Testis (tissue), 2 donors: ENCODE measurements around the gene PRDM12.

Experiments used
- CTCF ChIP-seq, 3 experiments: fragments of 450-650 bp in 2 of 3; fragments of 200-600 bp in 1 of 3; sonication (generic) in 1 of 3; IDR thresholded peaks; one replicate each; pipeline ENCODE4 v1.5.1; 2016 to 2019; ENCODE audit warnings: antibody characterized with exemption in 3 of 3, mild to moderate bottlenecking in 2 of 3, moderate library complexity in 1 of 3
- POLR2A ChIP-seq: fragments of 450-650 bp; IDR thresholded peaks from one replicate; pipeline ENCODE4 v1.6.1; 2017; ENCODE audit warnings: antibody characterized with exemption, mild to moderate bottlenecking, moderate library complexity

GRCh38 chr9:130713286-130713960, 49.0 kb downstream of the PRDM12 start:
- TF ChIP-seq POLR2A = no peak
- TF ChIP-seq CTCF (IDR thresholded peaks at IDR 0.05) = no peak
